ENCODE results near the gene SCP2.

The SCP2 gene

DNA sequence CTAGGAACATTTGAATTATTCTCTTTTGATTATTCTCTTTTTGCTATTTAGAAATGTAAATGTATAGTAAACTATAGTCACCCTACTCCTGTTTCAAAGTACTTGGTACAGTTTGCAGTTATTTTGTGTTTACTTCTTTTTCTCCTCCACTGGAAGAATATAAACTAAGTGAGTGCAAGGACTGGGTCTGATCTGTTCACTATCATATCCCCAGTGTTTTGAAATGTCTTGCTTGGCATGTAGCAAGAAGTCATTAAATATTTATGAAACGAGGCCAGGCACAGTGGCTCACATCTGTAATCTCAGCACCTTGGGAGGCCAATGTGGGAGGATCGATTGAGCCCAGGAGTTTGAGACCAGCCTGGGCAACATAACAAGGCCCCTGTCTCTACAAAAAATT lies 99.2 kb downstream of the SCP2 start:
- peaks cover under 1 to 10% (median 6%) of the 10 kb centered on the region in 4 experiments for H3K36me3 ChIP-seq (ENCODE audit: control insufficient read depth in 4 of 4, insufficient read depth in 4 of 4, low read length in 3 of 4)
- no peak for DNase-seq
- H3K9me3 ChIP-seq (ENCODE audit: control extremely low read depth in 1 of 5, control insufficient read depth in 4 of 5, insufficient read depth in 2 of 5, low read depth in 1 of 5, low read length in 4 of 5), result no peaks in the 10 kb centered on the region
- H3K27me3 ChIP-seq (replicated peaks in 2 of 5; ENCODE audit: control insufficient read depth in 4 of 5, insufficient read depth in 5 of 5, low read length in 4 of 5), result no peaks in the 10 kb centered on the region
- ChIA-PET CTCF (interaction anchor here (1.2 kb wide), 1 partner anchor 11 kb away, joined by 3 read pairs; no protein-coding TSS in a partner anchor), POLR2A (no interaction called here)
- no peak overlapping the region for H3K4me3 ChIP-seq (ENCODE audit: control insufficient read depth in 1 of 7, extremely low read depth in 1 of 7, insufficient read depth in 4 of 7, low read depth in 2 of 7, low read length in 6 of 7)
- H3K4me1 ChIP-seq (ENCODE audit: control extremely low read depth in 1 of 4, control insufficient read depth in 4 of 4, insufficient read depth in 4 of 4, low read length in 3 of 4), result no peaks in the 10 kb centered on the region
- WGBS (ENCODE audit: insufficient coverage), result 100% methylated on average over 2 of the region's 2 CpGs
- H3K27ac ChIP-seq (ENCODE audit: insufficient read depth in 1 of 2, low read depth in 1 of 2, low read length in 2 of 2, poor library complexity in 1 of 2, severe bottlenecking in 2 of 2), result no peak overlapping the region

DNA sequence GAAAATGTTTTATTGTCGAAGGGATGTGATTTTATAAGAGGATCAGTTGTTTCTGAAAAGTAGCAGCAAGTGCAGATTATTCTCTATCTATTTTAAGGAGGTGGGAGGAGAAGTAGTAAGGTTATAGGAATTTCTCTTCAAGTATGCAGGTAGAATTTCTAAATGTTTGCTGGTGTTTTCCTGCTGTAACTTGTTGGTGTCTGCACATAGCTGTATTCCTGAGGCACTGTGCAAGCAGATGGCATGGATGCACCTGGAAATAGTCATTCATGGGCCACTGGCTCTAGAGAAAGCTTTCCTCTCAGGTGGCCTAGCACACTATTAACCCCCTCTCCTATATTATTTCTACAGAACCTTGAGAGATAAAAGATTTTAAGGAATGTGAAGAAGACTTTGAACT lies 104.7 kb downstream of the SCP2 start:
- CTCF ChIA-PET, result no interaction called here
- WGBS (ENCODE audit: insufficient coverage), result no CpG with 5 or more reads among the region's 1 CpG
- Histone ChIP-seq H3K36me3 (ENCODE audit: control insufficient read depth in 4 of 4, insufficient read depth in 4 of 4, low read length in 3 of 4) (peaks cover 12 to 15% (median 12%) of the 10 kb centered on the region in 4 experiments), H3K27ac (ENCODE audit: insufficient read depth in 1 of 2, low read depth in 1 of 2, low read length in 2 of 2, poor library complexity in 1 of 2, severe bottlenecking in 2 of 2) (no peak overlapping the region), H3K4me1 (ENCODE audit: control extremely low read depth in 1 of 4, control insufficient read depth in 4 of 4, insufficient read depth in 4 of 4, low read length in 3 of 4) (no peaks in the 10 kb centered on the region), H3K9me3 (ENCODE audit: control extremely low read depth in 1 of 5, control insufficient read depth in 4 of 5, insufficient read depth in 2 of 5, low read depth in 1 of 5, low read length in 4 of 5) (no peaks in the 10 kb centered on the region), H3K4me3 (ENCODE audit: control insufficient read depth in 1 of 7, extremely low read depth in 1 of 7, insufficient read depth in 4 of 7, low read depth in 2 of 7, low read length in 6 of 7) (no peak overlapping the region), H3K27me3 (replicated peaks in 2 of 5; ENCODE audit: control insufficient read depth in 4 of 5, insufficient read depth in 5 of 5, low read length in 4 of 5) (no peaks in the 10 kb centered on the region)
- no peak for DNase-seq
- POLR2A ChIA-PET, result no interaction called here

DNA sequence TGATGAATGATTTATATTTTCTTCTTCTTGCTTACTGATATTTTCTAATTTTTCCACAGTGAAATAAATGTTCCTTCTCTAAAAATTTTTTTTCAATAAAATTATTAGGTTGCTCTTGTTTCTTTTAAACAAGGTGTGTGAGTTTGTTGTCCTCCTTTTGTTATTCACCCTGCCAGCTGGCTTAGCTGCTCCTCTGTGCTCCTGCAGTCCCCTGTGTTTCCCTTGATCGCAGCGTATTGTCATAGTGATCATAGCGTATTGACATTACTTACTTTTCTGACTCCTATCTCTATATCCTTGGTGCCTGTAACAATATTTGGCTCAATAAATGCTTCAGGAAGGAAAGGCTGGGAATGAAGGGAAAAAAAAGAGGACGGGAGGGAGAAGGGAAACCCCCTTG lies 110.1 kb downstream of the SCP2 start:
- H3K27me3 ChIP-seq (replicated peaks in 2 of 5; ENCODE audit: control insufficient read depth in 4 of 5, insufficient read depth in 5 of 5, low read length in 4 of 5), result no peaks in the 10 kb centered on the region
- peaks cover 11 to 21% (median 17%) of the 10 kb centered on the region in 4 experiments for H3K36me3 ChIP-seq (ENCODE audit: control insufficient read depth in 4 of 4, insufficient read depth in 4 of 4, low read length in 3 of 4)
- no peaks in the 10 kb centered on the region for H3K9me3 ChIP-seq (ENCODE audit: control extremely low read depth in 1 of 5, control insufficient read depth in 4 of 5, insufficient read depth in 2 of 5, low read depth in 1 of 5, low read length in 4 of 5)
- ChIA-PET POLR2A (no interaction called here), CTCF (no interaction called here)
- DNase-seq, result no peak
- no CpG with 5 or more reads among the region's 4 CpGs for whole genome bisulfite sequencing (ENCODE audit: insufficient coverage)
- no peaks in the 10 kb centered on the region for H3K4me1 ChIP-seq (ENCODE audit: control extremely low read depth in 1 of 4, control insufficient read depth in 4 of 4, insufficient read depth in 4 of 4, low read length in 3 of 4)
- no peak overlapping the region for H3K27ac ChIP-seq (ENCODE audit: insufficient read depth in 1 of 2, low read depth in 1 of 2, low read length in 2 of 2, poor library complexity in 1 of 2, severe bottlenecking in 2 of 2)
- H3K4me3 ChIP-seq (ENCODE audit: control insufficient read depth in 1 of 7, extremely low read depth in 1 of 7, insufficient read depth in 4 of 7, low read depth in 2 of 7, low read length in 6 of 7), result no peak overlapping the region

DNA sequence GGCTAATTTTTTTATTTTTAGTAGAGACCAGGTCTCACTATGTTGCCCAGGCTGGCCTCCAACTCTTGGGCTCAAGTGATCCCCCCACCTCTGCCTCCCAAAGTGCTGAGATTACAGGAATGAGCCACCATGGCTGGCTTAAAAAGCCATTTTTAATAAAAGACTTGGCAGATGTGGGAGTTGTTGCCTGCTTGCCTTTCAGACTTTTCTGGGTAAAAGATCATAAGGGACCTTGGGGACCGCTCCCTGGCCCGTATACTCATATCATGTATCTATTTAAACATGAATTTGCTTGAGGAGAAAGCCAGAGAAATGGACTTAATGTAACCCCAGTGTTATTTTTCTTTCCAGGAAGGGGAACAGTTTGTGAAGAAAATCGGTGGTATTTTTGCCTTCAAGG lies 111.5 kb downstream of the SCP2 start:
- H3K9me3 ChIP-seq (ENCODE audit: control extremely low read depth in 1 of 5, control insufficient read depth in 4 of 5, insufficient read depth in 2 of 5, low read depth in 1 of 5, low read length in 4 of 5), result no peaks in the 10 kb centered on the region
- no peaks in the 10 kb centered on the region for H3K27me3 ChIP-seq (replicated peaks in 2 of 5; ENCODE audit: control insufficient read depth in 4 of 5, insufficient read depth in 5 of 5, low read length in 4 of 5)
- DNase-seq, result no peak
- no peak overlapping the region for H3K27ac ChIP-seq (ENCODE audit: insufficient read depth in 1 of 2, low read depth in 1 of 2, low read length in 2 of 2, poor library complexity in 1 of 2, severe bottlenecking in 2 of 2)
- POLR2A ChIA-PET, result no interaction called here
- H3K4me3 ChIP-seq (ENCODE audit: control insufficient read depth in 1 of 7, extremely low read depth in 1 of 7, insufficient read depth in 4 of 7, low read depth in 2 of 7, low read length in 6 of 7), result no peak overlapping the region
- H3K36me3 ChIP-seq (ENCODE audit: control insufficient read depth in 4 of 4, insufficient read depth in 4 of 4, low read length in 3 of 4), result peaks cover 10 to 19% (median 16%) of the 10 kb centered on the region in 4 experiments
- CTCF ChIA-PET, result no interaction called here
- H3K4me1 ChIP-seq (ENCODE audit: control extremely low read depth in 1 of 4, control insufficient read depth in 4 of 4, insufficient read depth in 4 of 4, low read length in 3 of 4), result no peaks in the 10 kb centered on the region
- WGBS (ENCODE audit: insufficient coverage), result 89% methylated on average over 1 of the region's 3 CpGs

DNA sequence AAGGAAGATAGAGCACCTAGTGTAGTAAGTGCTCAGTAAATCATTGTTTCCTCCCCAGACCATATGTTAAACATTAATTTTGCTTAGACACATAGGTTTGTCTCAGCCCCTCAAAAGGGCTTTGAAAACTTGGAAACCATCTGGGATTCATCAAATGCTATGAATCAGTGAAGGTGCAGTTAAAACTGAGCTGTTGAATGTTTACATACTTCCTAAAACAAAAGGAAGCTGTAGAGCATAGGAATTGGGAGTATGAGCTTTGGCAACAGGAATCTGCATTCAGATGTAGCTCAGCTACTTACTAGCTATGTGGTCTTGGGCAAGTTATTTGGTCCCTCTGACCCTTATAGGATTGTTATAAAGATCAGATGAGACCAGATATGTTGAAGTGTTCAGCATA lies 116.2 kb downstream of the SCP2 start:
- POLR2A ChIA-PET, result interaction anchor here (1.0 kb wide), 1 partner anchor 9 kb away, joined by 3 read pairs; no protein-coding TSS in a partner anchor

DNA sequence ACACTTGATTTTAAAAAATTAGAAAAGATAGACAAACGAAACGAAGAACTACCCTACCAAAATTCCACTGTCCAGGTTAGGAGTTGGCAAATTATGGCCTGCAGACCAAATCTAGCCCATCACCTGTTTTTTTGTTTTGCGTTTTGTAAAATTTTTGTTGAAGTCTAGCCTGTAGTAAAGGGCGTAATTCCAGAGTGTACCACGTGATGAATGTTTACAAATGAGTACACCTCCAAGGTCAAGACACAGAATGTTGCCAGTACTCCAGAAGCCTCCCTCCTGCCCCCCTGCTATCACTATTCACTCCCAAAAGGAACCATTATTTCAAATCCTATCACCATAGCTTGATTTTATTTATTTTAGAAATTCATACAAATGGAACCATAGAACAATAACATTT lies 117.8 kb downstream of the SCP2 start:
- H3K4me1 ChIP-seq (ENCODE audit: control extremely low read depth in 1 of 4, control insufficient read depth in 4 of 4, insufficient read depth in 4 of 4, low read length in 3 of 4), result no peaks in the 10 kb centered on the region
- ChIA-PET CTCF (no interaction called here), POLR2A (no interaction called here)
- DNase-seq, result no peak
- WGBS (ENCODE audit: insufficient coverage), result no CpG with 5 or more reads among the region's 5 CpGs
- no peaks in the 10 kb centered on the region for H3K9me3 ChIP-seq (ENCODE audit: control extremely low read depth in 1 of 5, control insufficient read depth in 4 of 5, insufficient read depth in 2 of 5, low read depth in 1 of 5, low read length in 4 of 5)
- H3K36me3 ChIP-seq (ENCODE audit: control insufficient read depth in 4 of 4, insufficient read depth in 4 of 4, low read length in 3 of 4), result peaks cover 5 to 26% (median 20%) of the 10 kb centered on the region in 4 experiments
- no peak overlapping the region for H3K4me3 ChIP-seq (ENCODE audit: control insufficient read depth in 1 of 7, extremely low read depth in 1 of 7, insufficient read depth in 4 of 7, low read depth in 2 of 7, low read length in 6 of 7)
- H3K27me3 ChIP-seq (replicated peaks in 2 of 5; ENCODE audit: control insufficient read depth in 4 of 5, insufficient read depth in 5 of 5, low read length in 4 of 5), result no peaks in the 10 kb centered on the region
- H3K27ac ChIP-seq (ENCODE audit: insufficient read depth in 1 of 2, low read depth in 1 of 2, low read length in 2 of 2, poor library complexity in 1 of 2, severe bottlenecking in 2 of 2), result no peak overlapping the region

More for the DNA sequence above, 116.2 kb downstream of the SCP2 start:
- Histone ChIP-seq H3K27me3 (replicated peaks in 2 of 5; ENCODE audit: control insufficient read depth in 4 of 5, insufficient read depth in 5 of 5, low read length in 4 of 5) (no peaks in the 10 kb centered on the region), H3K27ac (ENCODE audit: insufficient read depth in 1 of 2, low read depth in 1 of 2, low read length in 2 of 2, poor library complexity in 1 of 2, severe bottlenecking in 2 of 2) (no peak overlapping the region), H3K9me3 (ENCODE audit: control extremely low read depth in 1 of 5, control insufficient read depth in 4 of 5, insufficient read depth in 2 of 5, low read depth in 1 of 5, low read length in 4 of 5) (no peaks in the 10 kb centered on the region), H3K4me1 (ENCODE audit: control extremely low read depth in 1 of 4, control insufficient read depth in 4 of 4, insufficient read depth in 4 of 4, low read length in 3 of 4) (no peaks in the 10 kb centered on the region), H3K4me3 (ENCODE audit: control insufficient read depth in 1 of 7, extremely low read depth in 1 of 7, insufficient read depth in 4 of 7, low read depth in 2 of 7, low read length in 6 of 7) (no peak overlapping the region), H3K36me3 (ENCODE audit: control insufficient read depth in 4 of 4, insufficient read depth in 4 of 4, low read length in 3 of 4) (peaks cover 10 to 30% (median 20%) of the 10 kb centered on the region in 4 experiments)
- CTCF ChIA-PET, result interaction anchor here (0.7 kb wide), 1 partner anchor 148 kb away, joined by 3 read pairs; no protein-coding TSS in a partner anchor
- no peak for DNase-seq

DNA sequence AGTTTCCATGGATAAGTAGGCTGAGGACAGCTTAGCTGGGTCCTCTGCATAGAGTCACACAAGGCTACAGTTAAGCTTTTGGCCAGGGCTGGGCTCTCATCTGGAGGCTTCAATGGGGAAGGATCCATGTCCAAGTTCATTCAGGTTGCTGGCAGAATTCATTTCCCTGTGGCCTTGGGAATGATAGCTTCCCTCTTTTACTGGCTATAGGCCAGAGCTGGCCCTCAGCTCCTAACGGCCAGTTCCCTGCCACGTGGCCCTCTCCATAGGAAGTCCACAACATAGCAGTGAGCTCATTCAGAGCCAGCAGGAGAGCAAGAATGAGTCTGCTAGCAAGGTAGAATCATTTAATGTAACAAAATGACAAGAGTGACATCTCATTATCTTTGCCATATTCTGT lies 119.9 kb downstream of the SCP2 start:
- ChIA-PET CTCF (no interaction called here), POLR2A (no interaction called here)
- H3K4me1 ChIP-seq (ENCODE audit: control extremely low read depth in 1 of 4, control insufficient read depth in 4 of 4, insufficient read depth in 4 of 4, low read length in 3 of 4), result no peaks in the 10 kb centered on the region
- H3K36me3 ChIP-seq (ENCODE audit: control insufficient read depth in 4 of 4, insufficient read depth in 4 of 4, low read length in 3 of 4), result peaks cover 9 to 35% (median 22%) of the 10 kb centered on the region in 4 experiments
- 100% methylated on average over 2 of the region's 2 CpGs for WGBS (ENCODE audit: insufficient coverage)
- H3K9me3 ChIP-seq (ENCODE audit: control extremely low read depth in 1 of 5, control insufficient read depth in 4 of 5, insufficient read depth in 2 of 5, low read depth in 1 of 5, low read length in 4 of 5), result no peaks in the 10 kb centered on the region
- DNase-seq, result no peak
- H3K27ac ChIP-seq (ENCODE audit: insufficient read depth in 1 of 2, low read depth in 1 of 2, low read length in 2 of 2, poor library complexity in 1 of 2, severe bottlenecking in 2 of 2), result no peak overlapping the region
- no peak overlapping the region for H3K4me3 ChIP-seq (ENCODE audit: control insufficient read depth in 1 of 7, extremely low read depth in 1 of 7, insufficient read depth in 4 of 7, low read depth in 2 of 7, low read length in 6 of 7)
- no peaks in the 10 kb centered on the region for H3K27me3 ChIP-seq (replicated peaks in 2 of 5; ENCODE audit: control insufficient read depth in 4 of 5, insufficient read depth in 5 of 5, low read length in 4 of 5)

Measured in common myeloid progenitor, CD34-positive (primary cell).